ENCODE results near the gene KRTAP10-3.

The KRTAP10-3 gene

DNA sequence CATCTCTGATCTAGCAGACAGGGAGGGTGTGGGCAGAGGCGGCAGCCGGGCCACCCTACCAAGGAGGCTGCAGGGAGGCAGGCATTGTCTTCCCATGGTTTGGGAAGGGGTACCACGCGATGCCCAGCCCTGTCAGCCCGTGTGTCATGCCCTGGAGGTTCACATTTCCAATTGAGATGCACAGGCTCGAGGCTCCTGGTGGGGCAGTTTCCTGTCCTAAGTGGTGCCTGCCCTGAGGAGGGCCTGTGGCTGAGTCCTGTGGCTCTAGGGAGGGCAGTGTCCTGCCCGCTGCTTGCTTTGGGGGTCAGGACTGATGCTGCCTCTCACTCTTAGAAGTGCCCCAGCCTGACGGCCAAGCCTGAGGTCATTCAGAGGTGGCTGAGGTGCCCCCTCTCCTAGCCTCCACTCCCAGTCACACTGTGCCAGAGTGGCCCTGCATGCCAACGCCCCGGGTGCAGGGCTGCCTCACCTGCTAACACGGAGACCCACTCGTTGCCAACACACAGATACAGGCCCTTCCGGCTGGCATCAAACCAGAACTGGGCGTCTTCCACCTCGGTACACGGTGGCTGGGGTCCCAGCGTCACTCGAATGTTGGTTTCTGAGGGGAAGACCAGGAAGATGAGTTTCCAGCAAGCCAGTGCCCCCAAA, 30.5 kb downstream of the KRTAP10-3 start:
- no peak for DNase-seq

DNA sequence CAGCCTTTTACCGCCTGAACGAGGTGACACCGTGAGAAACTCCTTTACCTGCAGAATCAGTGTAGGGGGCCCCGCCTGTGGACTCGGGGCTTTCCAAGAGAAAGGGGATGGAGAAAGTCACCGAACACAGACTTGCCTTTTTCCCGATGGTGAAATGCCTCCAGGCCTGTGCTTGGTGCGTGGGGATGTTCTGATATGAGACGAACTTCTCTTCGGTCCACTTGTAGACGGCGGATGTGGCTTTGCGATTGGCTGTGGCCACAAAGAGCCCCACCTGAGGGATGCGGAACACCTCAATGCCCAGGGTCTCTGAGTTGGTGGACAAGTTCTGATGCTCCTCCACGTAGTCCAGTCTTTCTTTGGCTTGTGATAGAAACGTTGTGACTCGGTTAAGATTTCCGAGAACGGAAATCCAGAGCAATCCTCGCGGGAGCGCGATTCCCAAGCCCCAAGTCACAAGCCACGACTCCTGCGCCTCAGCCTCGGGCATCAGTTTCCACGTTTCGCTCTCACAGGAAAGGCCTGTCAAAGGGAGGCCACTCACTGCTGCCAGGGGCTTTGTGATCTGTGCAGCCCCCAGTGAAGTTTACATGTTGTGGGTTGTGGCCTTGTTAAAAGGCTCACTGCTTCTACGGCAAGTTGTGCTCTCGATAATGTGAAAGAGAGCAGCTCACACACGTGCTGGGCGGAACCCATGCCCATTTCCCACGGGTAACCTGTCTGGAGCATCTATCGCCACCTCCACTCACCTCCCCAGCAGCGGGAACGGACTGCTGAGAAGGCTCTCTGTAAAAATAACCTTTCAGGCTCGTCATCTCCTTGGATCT, 31.2 kb downstream of the KRTAP10-3 start:
- no peak for DNase-seq

DNA sequence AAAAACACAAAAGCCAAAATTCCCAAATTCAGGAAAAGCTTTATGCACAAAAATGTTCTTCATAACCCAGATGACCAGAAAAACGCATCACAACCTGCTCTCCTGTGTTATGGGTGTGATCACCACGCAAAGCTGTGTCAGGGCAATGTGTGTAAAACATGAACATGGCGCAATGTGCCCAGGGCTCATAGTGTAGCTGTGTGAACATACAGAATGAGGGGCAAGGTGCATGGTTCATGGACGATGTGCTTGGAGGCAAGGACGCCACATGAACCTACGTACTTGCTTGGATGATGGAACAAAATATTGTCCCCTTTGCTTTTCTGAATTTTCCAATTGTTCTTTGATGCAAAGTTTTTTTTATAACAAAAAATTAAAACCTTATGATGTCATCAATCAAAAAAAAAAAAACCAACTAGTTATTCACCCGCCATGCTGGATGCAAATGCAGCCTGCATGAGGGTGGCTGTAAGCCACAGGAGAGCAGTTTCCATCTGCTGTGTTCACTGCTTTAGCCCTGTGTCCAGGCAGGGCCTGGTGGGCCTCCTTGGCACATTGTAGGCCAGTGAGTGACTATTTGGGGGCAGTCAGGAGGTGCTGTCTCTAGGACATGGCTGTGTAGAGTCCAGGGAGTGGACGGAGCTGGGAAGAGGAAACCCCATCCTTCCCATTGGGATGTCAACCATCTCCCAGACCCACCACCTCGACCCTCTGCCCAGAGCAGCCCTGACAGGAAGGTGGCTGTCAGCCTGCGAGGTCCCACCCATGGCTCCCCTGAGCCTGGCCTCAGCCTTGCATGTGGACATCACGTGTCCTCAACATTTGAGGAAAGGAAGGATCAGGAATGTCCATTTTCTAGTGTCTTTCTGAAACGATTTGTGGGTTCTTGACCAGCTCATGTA, 32.2 kb downstream of the KRTAP10-3 start:
- no peak for DNase-seq

DNA sequence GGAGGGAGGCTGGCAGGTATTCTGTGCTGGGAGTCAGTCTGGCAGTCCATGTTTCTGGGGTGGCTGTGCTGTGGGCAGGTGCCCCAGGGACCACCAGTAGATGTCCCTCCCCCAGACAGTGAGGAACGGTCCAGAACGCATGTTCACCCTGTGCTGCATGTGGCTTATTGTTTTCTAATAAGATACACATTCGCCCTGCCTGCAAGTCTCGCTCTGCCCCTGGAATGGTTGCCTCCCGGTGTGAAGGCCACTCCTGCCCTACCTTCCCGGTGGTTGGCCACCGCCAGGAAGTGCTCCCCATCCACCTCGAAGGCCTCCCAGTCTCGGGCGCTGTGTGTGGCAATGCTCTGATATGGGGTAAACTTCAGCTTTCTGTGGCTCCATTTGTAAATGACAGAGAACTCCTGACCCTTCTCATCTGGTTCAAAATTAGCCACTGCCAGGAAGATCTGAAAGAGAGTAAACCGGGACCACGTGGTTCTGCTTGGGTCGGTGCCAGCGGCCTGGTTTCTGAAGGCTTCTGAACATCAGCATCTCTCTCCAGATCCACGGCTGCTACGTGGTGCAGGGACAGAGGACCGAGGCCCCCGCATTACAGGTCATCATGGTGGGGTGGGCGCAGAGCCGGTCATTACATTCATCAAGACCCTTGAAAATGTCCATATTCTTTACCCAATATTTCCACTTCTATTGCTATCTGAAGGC, 33.1 kb downstream of the KRTAP10-3 start:
- DNase-seq: no peak

DNA sequence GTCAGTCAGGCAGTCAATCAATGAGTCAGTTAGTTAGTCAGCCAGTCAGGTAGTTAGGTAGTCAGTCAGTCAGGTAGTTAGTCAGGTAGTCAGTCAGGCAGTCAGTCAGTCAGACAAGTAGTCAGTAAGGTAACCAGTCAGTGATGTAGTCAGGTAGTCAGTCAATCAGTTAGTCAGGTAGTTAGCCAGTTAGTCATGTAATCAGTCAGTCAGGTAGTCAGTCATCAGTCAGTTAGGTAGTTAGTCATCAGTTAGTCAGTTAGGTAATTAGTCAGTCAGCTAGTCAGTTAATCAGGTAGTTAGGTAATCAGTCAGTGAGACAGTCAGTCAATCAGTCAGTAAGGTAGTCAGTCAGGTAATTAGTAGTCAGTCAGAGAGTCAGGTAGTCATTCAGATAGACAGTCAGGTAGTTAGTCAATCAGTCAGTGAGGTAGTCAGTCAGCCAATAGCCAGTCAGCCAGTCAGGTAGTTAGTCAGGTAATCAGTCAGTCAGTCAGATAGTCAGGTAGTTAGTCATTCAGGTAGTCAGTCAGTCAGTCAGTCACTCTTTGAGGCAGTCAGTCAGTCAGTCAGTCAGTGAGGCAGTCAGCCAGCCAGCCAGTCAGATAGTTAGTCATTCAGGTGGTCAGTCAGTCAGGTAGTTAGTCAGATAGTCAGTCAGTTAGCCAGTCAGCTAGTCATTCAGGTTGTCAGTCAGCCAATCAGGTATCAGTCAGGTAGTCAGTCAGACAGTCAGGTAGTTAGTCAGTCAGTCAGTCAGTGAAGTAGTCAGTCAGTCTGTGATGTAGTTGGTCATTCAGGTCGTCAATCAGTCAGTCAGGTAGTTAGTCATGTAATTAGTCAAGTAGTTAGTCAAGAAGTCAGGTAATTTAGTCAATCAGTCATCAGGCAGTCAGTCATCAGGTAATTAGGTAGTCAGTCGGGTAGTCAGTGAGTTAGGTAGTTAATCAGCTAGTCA, 33.9 kb downstream of the KRTAP10-3 start:
- no peak for DNase-seq

DNA sequence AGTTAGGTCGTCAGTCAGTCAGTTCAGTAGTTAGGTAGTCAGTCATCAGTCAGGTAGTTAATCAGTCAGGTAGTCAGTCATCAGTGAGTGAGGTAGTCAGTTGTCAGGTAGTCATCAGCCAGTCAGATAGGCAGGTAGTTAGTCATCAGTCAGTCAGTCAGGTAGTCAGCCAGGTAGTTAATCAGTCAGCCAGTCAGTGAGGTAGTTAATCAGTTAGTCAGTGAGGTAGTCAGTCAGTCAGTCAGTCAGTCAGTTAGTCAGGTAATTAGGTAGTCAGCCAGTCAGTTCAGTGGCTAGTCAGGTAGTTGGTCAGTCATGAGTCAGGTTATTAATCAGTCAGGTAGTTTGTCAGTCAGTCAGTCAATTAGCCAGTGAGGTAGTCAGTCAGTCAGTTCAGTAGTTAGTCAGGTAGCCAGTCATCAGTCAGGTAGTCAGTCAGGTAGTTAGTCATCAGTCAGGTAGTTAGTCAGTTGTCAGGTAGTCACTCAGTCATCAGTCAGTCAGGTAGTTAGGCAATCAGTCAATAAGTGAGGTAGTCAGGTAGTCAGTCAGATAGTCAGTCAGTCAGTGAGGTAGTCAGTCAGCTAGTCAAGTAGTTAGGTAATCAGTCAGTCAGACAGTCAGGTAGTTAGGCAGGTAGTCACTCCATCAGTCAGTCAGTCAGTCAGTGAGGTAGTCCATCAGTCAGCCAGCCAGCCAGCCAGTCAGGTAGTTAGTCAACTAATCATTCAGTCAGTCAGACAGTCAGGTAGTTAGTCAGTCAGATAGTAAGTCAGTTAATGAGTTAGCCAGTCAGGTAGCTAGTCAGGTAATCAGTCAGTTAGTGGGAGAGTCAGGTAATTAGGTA, 34.8 kb downstream of the KRTAP10-3 start:
- DNase-seq: no peak

DNA sequence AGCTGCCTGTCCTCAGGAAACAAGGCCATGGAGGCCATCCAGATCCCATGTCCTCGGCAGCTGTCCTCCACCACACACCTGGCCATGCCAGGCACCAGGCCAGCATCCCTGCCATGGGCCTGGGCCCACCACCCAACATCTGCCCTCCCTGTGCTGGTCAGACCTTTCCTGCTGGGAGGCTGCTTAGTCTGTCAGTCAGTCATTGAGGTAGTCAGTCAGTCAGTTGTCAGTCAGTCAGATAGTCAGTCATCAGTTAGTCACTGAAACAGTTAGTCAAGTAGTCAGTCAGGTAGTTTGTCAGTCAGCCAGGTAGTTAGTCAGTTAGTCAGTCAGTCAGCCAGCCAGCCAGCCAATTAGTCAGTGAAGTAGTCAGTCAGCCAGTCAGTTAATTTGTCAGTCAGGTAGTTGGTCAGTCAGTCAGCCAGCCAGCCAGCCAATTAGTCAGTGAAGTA, 35.8 kb downstream of the KRTAP10-3 start:
- no peak for DNase-seq

DNA sequence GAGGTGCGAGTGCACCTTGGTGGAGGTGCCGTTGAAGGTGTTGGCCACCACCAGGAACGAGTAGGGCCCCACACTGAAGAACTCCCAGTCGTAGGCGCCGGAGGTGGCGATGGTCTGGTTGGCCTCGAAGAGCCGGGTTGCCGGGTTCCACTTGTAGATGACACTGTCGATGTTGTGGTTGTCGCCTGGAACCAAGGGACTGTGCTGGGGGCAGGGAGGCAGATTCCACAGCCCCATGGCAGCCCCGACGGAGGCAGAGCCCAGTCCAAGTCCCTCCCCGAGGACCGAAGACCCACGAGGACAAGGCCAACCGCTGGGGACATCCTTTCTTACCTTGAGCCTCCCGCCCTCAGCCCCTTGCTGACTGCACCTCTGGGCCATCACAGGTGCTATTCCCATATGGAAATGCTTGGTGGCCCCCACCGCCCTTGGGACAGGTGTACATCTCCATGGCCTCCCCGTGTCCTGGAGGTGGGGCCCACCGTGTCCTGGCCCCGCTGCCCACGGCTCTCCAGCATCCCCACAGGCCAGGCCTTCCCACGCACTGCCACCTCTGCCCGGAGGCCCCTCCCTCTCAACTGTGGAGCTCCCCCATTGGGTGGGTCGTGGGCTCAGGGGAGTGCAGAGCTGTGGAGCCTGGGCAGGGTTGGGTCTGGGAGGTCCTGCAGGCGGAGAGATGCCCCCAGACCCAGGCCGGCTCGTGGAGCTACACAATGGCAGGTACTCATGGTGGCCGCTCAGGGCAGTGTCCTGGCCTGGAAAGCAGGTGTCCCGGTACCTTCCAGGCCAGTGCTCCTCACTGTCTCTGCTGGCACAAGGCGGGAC, 36.5 kb downstream of the KRTAP10-3 start:
- no peak for DNase-seq

DNA sequence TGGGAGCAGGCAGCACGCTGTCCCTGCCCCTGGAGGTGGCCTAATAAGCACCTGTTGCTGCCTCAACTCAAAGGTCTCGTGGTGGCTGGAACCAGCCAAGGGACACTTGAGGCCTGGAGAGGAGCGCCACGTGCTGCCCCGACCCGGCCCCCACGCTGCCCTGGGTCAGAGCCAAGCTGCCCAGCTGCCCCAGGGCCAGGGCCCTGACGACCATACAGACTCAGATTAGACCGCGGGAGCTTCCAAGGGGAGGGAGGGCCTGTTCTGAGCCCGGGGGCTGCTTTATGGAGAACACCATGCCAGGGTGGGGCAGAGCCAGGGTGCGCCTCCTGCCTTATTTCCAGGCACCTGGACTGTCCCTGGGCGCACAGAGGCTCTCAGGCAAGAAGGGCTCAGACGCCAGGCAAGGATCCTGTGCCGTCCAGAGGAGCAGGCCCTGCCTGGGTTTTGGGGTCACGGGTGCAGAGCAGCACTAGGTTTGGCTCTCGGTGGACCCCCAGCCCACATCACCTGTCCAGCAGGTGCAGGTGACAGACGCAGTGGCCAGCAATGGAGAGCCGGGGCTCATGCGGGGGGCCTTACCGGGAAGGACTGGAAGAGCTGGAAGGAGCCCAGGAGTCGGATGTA, 37.2 kb downstream of the KRTAP10-3 start:
- DNase-seq: no peak

DNA sequence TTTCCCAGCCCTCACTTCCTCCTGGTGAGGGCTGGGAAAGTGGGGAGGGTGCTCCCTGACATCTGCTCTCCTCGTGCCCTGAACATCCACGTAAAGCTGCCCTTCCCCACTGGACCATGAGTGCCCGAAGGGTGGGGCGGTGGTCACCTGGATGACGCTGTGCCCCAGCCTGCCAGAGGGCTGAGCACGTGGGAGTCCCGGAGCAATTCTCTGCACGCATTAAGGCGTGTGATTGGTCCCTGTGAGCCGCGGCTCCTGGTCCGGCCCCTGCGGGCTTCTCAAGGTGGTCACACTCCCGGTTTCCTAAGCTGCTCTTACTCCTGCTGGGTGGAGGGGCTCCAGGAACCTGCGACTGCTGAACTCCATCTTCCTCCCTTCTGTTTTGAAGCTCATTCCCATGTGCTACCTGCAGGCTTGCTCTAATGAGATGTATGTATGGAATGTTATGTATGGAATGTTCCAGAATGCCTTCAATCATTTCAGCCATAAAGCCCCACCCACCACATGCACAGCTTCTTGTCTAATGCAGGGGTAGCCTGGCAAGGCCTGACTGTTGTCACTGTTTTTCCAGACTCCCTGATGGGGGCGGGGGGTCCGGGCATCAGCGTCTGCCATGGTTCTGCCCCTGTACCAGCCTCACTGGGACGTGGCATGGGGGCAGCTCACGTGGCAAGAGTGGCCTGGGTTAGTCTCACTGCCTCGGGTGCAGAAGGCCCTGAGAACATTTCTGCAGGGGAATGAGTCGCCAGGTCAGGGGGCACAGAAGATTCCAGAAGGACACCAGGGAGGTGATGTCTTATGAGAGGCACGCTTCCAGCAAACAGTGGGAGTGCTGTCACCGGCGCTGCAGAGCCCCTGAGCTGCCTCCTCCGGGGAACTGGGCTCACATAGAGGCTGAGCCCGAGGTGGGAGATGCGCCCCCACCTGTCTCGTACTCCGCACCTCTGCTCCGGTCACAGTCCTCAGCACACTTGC, 38.0 kb downstream of the KRTAP10-3 start:
- DNase-seq: no peak

DNA sequence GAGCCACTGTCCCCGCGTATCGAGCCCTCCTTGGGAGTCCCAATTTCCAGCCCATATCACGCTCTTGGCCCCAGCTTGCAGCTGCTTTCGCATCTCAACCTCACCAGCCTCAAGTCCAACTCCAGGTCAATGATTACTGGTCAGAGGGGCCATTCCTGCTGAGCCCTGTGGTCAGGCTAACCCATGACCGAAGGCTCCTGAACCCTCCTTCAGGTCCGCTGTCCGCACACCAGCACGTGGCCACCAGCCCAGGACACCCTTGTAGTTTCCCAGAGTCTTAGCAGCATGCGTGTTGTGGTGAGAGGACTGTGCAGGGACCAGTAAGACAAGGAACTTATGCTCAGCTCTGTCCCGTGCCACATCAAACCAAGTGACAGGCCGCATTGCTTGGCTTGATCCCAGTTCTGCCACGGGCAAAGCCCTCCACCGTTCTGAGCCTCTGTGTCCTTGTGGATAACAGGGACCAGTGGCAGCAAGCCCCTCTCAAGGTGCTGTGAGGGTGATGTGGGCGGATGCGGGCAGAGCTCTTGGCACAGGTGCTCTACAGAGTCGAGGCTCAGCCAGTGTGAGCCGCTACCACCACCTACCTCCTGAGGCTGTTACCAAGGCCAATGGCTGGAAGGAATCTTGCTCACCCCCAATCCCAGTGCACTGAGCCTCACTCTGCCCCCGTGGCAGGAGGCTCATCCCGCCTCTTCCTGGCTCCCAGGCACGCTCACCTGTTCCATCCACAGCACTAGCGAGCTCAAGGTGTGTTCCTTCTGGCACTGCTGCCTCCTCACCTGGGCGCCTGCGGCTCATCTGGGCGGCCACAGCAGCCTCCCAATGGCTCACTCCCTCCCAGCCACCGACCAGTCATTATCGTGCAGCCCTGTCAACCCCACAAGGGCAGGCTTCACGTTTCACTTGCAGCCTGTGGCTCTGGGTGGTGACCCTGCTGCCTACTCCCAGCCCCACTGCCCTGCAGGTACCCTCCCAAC, 39.0 kb downstream of the KRTAP10-3 start:
- DNase-seq: no peak

DNA sequence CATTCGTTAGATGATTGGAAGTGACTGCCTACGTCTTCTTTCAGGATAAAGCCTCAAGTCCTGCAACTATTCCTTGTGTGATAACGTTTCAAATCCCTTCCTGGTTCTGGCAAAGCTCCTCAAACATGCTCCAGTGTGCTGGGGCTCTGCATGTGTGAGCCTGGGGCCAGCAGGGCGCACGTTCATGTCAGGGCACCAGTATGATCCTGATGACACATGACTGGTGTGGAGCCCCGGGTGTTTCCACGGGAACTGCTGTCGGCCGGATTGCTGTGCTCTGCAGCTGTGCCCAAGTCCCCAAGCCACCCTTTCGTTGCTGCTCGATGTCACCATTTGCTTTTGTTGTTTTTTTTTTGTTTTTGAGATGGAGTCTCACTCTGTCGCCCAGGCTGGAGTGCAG, 39.9 kb downstream of the KRTAP10-3 start:
- no peak for DNase-seq

DNA sequence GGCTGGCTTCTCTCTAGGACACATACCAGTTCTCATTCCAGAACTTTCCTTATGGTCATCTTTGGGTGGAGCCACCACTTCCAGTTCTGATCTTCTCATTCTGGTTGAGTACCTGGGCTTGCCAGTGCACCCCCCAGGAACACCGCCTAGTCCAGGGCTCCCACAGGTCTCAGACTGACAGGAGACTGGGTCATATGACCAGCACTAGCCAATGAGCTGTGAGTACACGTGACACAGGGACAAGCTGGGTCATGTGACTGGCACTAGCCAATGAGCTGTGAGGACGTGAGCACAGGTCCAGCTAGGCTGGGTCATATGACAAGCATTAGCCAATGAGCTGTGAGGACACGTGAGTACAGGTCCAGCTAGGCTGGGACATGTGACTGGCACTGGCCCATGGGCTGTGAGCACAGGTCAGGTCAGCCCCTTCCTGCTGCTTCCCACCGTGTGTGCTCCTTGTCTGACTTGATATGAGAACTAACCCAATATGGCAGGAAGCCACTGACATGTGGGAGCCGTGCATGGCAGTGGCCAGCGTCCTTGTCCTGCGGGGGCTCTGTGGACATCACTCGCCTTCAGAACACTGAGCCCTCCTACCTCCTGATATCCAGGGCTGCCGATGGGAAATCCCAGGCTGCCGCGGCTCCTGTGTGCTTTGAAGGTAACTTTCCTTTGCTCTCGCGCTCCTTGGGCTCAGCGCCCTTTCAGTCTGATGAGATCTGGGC, 41.3 kb downstream of the KRTAP10-3 start:
- peak in 6 of 14 donors; percentile 5 to 43 (median 22) for DNase-seq

DNA sequence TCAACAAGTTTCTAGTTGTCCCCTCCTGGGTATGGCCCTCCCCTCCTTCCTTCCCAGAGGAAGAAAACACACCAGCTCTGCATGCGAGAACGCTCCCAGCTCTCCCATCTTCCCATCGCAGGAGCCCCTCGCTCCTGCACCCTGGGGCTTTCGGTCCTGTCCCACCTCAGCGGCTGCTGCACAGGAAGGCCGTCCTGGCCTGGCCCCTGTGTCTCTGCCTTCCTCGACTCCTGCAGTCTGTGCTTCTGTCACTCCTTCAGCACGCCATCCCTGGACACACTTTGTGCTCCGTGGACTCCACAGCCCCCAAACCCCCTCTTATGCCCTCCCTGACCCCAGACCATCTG, 41.8 kb downstream of the KRTAP10-3 start:
- no peak for DNase-seq

DNA sequence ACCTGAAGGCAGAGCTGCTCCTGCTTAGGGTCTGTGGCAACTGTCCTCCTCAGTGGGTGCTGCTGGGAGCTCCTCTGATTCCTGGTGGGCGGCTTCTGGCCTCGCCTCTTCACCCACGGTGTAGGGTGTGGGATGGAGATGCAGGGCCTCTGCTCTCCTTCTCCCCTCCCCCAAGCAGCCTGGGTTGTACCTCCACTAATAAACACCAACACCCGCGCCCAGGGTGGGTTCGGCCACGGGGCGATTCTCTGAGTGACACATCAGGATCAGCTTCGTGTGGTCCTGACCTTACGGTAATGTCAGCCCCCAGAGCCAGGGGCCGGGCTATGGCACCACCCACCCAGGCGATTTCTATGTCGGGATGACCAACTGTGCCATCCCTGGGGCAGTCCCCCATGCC, 42.3 kb downstream of the KRTAP10-3 start:
- no peak for DNase-seq

All from C1 segment of cervical spinal cord (tissue), 14 donors.